IMR-90 (cell line): ENCODE measurements around the gene SPZ1. TPM values are rescaled to one million over a fixed set of nuclear protein-coding genes. Genes with fewer than 3 reads are reported as not detected.

ENCODE experiments used
- microRNA-seq, 2 experiments: library from miRNA; stranded (forward) in 1 of 2; unstranded in 1 of 2; fragments of 10-50 nt in 1 of 2; fragments of <30 nt in 1 of 2; gene quantifications in 1 of 2; microRNA quantifications in 1 of 2; one replicate each; pipeline versions ENCODE3 to v1.1.0; 2013 to 2020; ENCODE audit not compliant: insufficient read depth in 1 of 2, insufficient read length in 1 of 2, unreplicated experiment in 1 of 2
- polyA plus RNA-seq, 3 experiments: library from polyadenylated mRNA; depleted of rRNA; stranded (reverse); fragments of >200 nt; gene quantifications; 2 replicates each; pipeline ENCODE4 v1.2.3, GENCODE V29; 2012; ENCODE audit warnings: low replicate concordance in 1 of 3
- small RNA-seq, 5 experiments: library from RNA; depleted of rRNA; stranded (forward); fragments of <200 nt; gene quantifications; one replicate each; pipeline ENCODE3, GENCODE V24; 2012
- total RNA-seq: library from RNA; depleted of rRNA; stranded (reverse); fragments of >200 nt; gene quantifications from 2 replicates; pipeline ENCODE4 v1.2.3, GENCODE V29; 2012; rRNA removed

Gene SPZ1
- total and polyA plus RNA-seq, 2 of the 4 experiments (the other 2 are of a cell fraction) = not detected

Small RNA genes lying within 50 kb of the gene (microRNA-seq; reads per million reads assigned to microRNA genes)
- not detected for gene AC026410.2 (ENCODE audit: insufficient read depth, insufficient read length)
- not detected for gene RF00322 (ENCODE audit: insufficient read depth, insufficient read length)
- gene RNU6-211P (ENCODE audit: insufficient read depth, insufficient read length) = not detected

Small RNA genes lying within 50 kb of the gene (small RNA-seq; reads per million reads assigned to genes)
- gene AC026410.2 (0 reads per million in 5 experiments), gene RF00322 (0 reads per million in 5 experiments), gene RNU6-211P (0 to 0.60 (median 0) reads per million in 5 experiments)

Other genes starting within 250 kb of the SPZ1 start
- 7.2 and 8.1 TPM in 2 replicates for gene SERINC5, start 64.0 kb upstream of the SPZ1 start, total RNA-seq
- 4.6 and 5.0 TPM in 2 replicates for gene SERINC5, start 64.0 kb upstream of the SPZ1 start, polyA plus RNA-seq (2012; rRNA removed)
- 11.1 and 19.4 TPM in 2 replicates for gene ZFYVE16, start 88.1 kb downstream of the SPZ1 start, total RNA-seq
- gene ZFYVE16, start 88.1 kb downstream of the SPZ1 start, polyA plus RNA-seq (2012; rRNA removed) = 4.0 and 5.3 TPM in 2 replicates
- gene FAM151B, start 168.1 kb downstream of the SPZ1 start, total RNA-seq = 2.8 and 2.9 TPM in 2 replicates
- gene FAM151B, start 168.1 kb downstream of the SPZ1 start, polyA plus RNA-seq (2012; rRNA removed) = 1.0 and 1.5 TPM in 2 replicates